WTC11 (cell line): ENCODE results near the gene RTN4RL1. TPM values are rescaled to one million over a fixed set of nuclear protein-coding genes. Genes with fewer than 3 reads are reported as not detected.

Experiments
- ATAC-seq: fragments of 200-7000 bp; cut with Tn5 transposase; 2 replicates; pipeline ENCODE4 v1.10.0; 2021; ENCODE audit warnings: mild to moderate bottlenecking, moderate library complexity
- CTCF ChIA-PET: fragments of 300-600 bp; sonication (Branson Sonifier 250); formaldehyde crosslinking; loops from one replicate; lab custom pipeline; 2021; ENCODE audit warnings: antibody characterized with exemption; lab: Charles Lee
- POLR2A ChIA-PET: fragments of 350-600 bp; sonication (Branson Sonifier 250); formaldehyde crosslinking; loops from one replicate; lab custom pipeline; 2021; ENCODE audit warnings: antibody characterized with exemption; lab: Charles Lee
- DNase-seq: peaks from one replicate; pipeline ENCODE4 v3.0.0; 2021; ENCODE audit warnings: low spot score
- H3K27ac Mint-ChIP-seq: 2 replicates; pipeline ENCODE4 v1.8.0; 2021; ENCODE audit warnings: mixed read lengths
- H3K27me3 Mint-ChIP-seq: 2 replicates; pipeline ENCODE4 v1.8.0; 2021; ENCODE audit warnings: low read depth, mild to moderate bottlenecking, moderate library complexity, mixed read lengths
- H3K36me3 Mint-ChIP-seq: 2 replicates; pipeline ENCODE4 v1.8.0; 2021; ENCODE audit warnings: mixed read lengths
- H3K4me1 Mint-ChIP-seq: 2 replicates; pipeline ENCODE4 v1.8.0; 2022; ENCODE audit warnings: mixed read lengths
- H3K4me3 Mint-ChIP-seq: 2 replicates; pipeline ENCODE4 v1.8.0; 2021; ENCODE audit warnings: mild to moderate bottlenecking, moderate library complexity, mixed read lengths
- H3K9me3 Mint-ChIP-seq: 2 replicates; pipeline ENCODE4 v1.8.0; 2021; ENCODE audit warnings: mixed read lengths
- ATF1 ChIP-seq: sonication (generic); formaldehyde crosslinking; IDR thresholded peaks from 2 replicates; pipeline ENCODE4 v1.8.1; 2023; ENCODE audit warnings: mild to moderate bottlenecking, moderate library complexity, missing genetic modification reagents
- CDX4 ChIP-seq: fragments of 250-450 bp; sonication (Bioruptor Pico); IDR thresholded peaks from 2 replicates; pipeline ENCODE4 v1.9.0; 2021; ENCODE audit warnings: moderate library complexity, mild to moderate bottlenecking, inconsistent platforms, borderline replicate concordance
- ELF4 ChIP-seq: sonication (generic); formaldehyde crosslinking; IDR thresholded peaks from 2 replicates; pipeline ENCODE4 v1.8.1; 2022; ENCODE audit warnings: low read depth, mild to moderate bottlenecking, moderate library complexity, missing genetic modification reagents
- GTF2I ChIP-seq: fragments of 250-450 bp; sonication (Bioruptor Pico); conservative IDR thresholded peaks from 2 replicates; pipeline ENCODE4 v1.4.0; 2021; ENCODE audit warnings: mild to moderate bottlenecking
- JUN ChIP-seq: sonication (generic); formaldehyde crosslinking; IDR thresholded peaks from 2 replicates; pipeline ENCODE4 v1.8.0; 2023; ENCODE audit warnings: mild to moderate bottlenecking, missing genetic modification reagents
- NR2C2 ChIP-seq: sonication (generic); formaldehyde crosslinking; IDR thresholded peaks from 2 replicates; pipeline ENCODE4 v1.8.0; 2022; ENCODE audit warnings: mild to moderate bottlenecking, missing genetic modification reagents
- OVOL2 ChIP-seq: fragments of 250-450 bp; sonication (Bioruptor Pico); IDR thresholded peaks from 2 replicates; pipeline ENCODE4 v1.9.0; 2021; ENCODE audit warnings: mild to moderate bottlenecking, borderline replicate concordance
- RELA ChIP-seq: sonication (generic); formaldehyde crosslinking; IDR thresholded peaks from 2 replicates; pipeline ENCODE4 v1.8.1; 2022; ENCODE audit warnings: missing genetic modification reagents, mild to moderate bottlenecking, borderline replicate concordance
- SMAD4 ChIP-seq: sonication (generic); formaldehyde crosslinking; IDR thresholded peaks from 2 replicates; pipeline ENCODE4 v1.8.0; 2022; ENCODE audit warnings: mild to moderate bottlenecking, missing genetic modification reagents
- SOX15 ChIP-seq: fragments of 250-450 bp; sonication (Bioruptor Pico); IDR thresholded peaks from 2 replicates; pipeline ENCODE4 v1.9.0; 2021; ENCODE audit warnings: mild to moderate bottlenecking
- TEAD1 ChIP-seq: sonication (generic); formaldehyde crosslinking; IDR thresholded peaks from 2 replicates; pipeline ENCODE4 v1.8.0; 2022; ENCODE audit warnings: mild to moderate bottlenecking, missing genetic modification reagents
- TEAD4 ChIP-seq: sonication (generic); formaldehyde crosslinking; IDR thresholded peaks from 2 replicates; pipeline ENCODE4 v1.8.0; 2022; ENCODE audit warnings: mild to moderate bottlenecking, missing genetic modification reagents
- ZNF671 ChIP-seq: fragments of 250-450 bp; sonication (Bioruptor Pico); IDR thresholded peaks from 2 replicates; pipeline ENCODE4 v1.8.0; 2021; ENCODE audit warnings: mild to moderate bottlenecking
- total RNA-seq: library from RNA; stranded (reverse); gene quantifications from 3 replicates; pipeline ENCODE4 v1.2.3, GENCODE V29; 2021
- TF ChIP-seq, protein P1 (sequence below): sonication (generic); formaldehyde crosslinking; IDR thresholded peaks from 2 replicates; pipeline ENCODE4 v1.8.1; 2023; ENCODE audit warnings: mild to moderate bottlenecking, missing genetic modification reagents, moderate library complexity
- TF ChIP-seq, protein P2 (sequence below): fragments of 250-450 bp; sonication (Bioruptor Pico); IDR thresholded peaks from 2 replicates; pipeline ENCODE4 v1.8.0; 2021; ENCODE audit warnings: mild to moderate bottlenecking
- TF ChIP-seq, protein P3 (sequence below): sonication (generic); formaldehyde crosslinking; IDR thresholded peaks from 2 replicates; pipeline ENCODE4 v1.8.0; 2022; ENCODE audit warnings: mild to moderate bottlenecking, missing genetic modification reagents
- TF ChIP-seq, protein P4 (sequence below): sonication (generic); formaldehyde crosslinking; IDR thresholded peaks from 2 replicates; pipeline ENCODE4 v1.8.0; 2022; ENCODE audit warnings: mild to moderate bottlenecking, missing genetic modification reagents
- TF ChIP-seq, protein P5 (sequence below): fragments of 200-600 bp; IDR thresholded peaks from 2 replicates; pipeline ENCODE4 v1.8.0; 2022; ENCODE audit warnings: antibody characterized with exemption

The RTN4RL1 gene
- total RNA-seq, 1 experiment from 2014 or later: 0.72 TPM

DNA sequence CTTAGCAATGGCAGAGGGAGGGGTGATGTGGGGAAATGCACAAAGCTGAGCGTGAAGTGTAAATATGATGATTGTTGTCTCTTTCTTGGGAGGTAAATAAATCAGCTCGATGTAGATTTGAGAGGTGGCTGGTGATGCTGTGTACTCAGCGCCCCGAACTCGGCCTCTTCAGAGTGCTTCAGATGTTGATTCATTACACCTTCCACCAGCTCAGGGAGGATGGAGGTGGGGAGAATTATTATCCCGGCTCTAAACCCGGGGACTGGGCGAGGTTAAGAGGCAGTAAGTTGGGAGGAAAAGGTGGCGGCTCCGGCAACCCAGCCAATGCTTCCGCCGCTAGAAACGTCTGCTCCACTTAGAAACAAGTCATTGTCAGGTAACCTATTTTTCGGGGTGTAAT is 108.8 kb downstream of the RTN4RL1 start:
- TF ChIP-seq GTF2I (CRISPR knock-in tag): no peak
- no peak for TF ChIP-seq NR2C2 (CRISPR knock-in tag)
- TF ChIP-seq, protein P1, sequence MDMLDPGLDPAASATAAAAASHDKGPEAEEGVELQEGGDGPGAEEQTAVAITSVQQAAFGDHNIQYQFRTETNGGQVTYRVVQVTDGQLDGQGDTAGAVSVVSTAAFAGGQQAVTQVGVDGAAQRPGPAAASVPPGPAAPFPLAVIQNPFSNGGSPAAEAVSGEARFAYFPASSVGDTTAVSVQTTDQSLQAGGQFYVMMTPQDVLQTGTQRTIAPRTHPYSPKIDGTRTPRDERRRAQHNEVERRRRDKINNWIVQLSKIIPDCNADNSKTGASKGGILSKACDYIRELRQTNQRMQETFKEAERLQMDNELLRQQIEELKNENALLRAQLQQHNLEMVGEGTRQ (CRISPR knock-in tag): no peak
- TF ChIP-seq, protein P2, sequence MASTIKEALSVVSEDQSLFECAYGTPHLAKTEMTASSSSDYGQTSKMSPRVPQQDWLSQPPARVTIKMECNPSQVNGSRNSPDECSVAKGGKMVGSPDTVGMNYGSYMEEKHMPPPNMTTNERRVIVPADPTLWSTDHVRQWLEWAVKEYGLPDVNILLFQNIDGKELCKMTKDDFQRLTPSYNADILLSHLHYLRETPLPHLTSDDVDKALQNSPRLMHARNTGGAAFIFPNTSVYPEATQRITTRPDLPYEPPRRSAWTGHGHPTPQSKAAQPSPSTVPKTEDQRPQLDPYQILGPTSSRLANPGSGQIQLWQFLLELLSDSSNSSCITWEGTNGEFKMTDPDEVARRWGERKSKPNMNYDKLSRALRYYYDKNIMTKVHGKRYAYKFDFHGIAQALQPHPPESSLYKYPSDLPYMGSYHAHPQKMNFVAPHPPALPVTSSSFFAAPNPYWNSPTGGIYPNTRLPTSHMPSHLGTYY (CRISPR knock-in tag): no peak
- TF ChIP-seq OVOL2 (CRISPR knock-in tag): no peak
- TF ChIP-seq, protein P3, sequence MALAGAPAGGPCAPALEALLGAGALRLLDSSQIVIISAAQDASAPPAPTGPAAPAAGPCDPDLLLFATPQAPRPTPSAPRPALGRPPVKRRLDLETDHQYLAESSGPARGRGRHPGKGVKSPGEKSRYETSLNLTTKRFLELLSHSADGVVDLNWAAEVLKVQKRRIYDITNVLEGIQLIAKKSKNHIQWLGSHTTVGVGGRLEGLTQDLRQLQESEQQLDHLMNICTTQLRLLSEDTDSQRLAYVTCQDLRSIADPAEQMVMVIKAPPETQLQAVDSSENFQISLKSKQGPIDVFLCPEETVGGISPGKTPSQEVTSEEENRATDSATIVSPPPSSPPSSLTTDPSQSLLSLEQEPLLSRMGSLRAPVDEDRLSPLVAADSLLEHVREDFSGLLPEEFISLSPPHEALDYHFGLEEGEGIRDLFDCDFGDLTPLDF (CRISPR knock-in tag): no peak
- TF ChIP-seq ELF4 (CRISPR knock-in tag): no peak
- no peak for TF ChIP-seq CDX4
- no peak for TF ChIP-seq SMAD4
- TF ChIP-seq RELA (CRISPR knock-in tag): no peak
- TF ChIP-seq, protein P4, sequence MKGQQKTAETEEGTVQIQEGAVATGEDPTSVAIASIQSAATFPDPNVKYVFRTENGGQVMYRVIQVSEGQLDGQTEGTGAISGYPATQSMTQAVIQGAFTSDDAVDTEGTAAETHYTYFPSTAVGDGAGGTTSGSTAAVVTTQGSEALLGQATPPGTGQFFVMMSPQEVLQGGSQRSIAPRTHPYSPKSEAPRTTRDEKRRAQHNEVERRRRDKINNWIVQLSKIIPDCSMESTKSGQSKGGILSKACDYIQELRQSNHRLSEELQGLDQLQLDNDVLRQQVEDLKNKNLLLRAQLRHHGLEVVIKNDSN (CRISPR knock-in tag): no peak
- Mint-ChIP-seq H3K36me3 (no peaks in the 10 kb centered on the region), H3K9me3 (no peaks in the 10 kb centered on the region), H3K27ac (no peak overlapping the region), H3K4me3 (no peak overlapping the region), H3K27me3 (peaks cover 50% of the 10 kb centered on the region), H3K4me1 (peaks cover 3% of the 10 kb centered on the region)
- DNase-seq (no peak), ATAC-seq (no peak)
- ChIA-PET CTCF (interaction anchor here (1.7 kb wide), 1 partner anchor 142 kb away, joined by 5 read pairs; no protein-coding TSS in a partner anchor), POLR2A (no interaction called here)

DNA sequence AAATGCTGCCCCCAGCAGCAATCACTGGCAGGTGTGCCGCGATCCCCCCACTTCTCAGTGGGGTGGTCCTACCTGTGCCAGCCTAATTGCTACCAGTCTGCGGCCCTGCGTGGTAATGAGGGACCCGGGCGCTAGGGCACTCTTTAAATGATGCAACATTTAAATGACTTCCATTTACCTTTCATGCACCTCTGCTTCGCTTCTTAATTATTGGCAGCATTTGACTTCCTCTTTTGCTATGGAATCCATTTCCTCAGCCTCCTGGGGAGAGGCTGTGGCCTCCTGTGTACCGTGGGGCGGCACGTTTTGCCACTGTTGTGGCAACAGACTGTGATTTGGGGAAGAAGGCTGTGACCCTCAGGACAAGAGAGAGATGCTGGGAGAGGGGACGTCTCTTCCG is 109.2 kb downstream of the RTN4RL1 start:
- Mint-ChIP-seq H3K4me3 (no peak overlapping the region), H3K4me1 (peaks cover 3% of the 10 kb centered on the region), H3K36me3 (no peaks in the 10 kb centered on the region), H3K9me3 (no peaks in the 10 kb centered on the region), H3K27me3 (peaks cover 54% of the 10 kb centered on the region), H3K27ac (no peak overlapping the region)
- ChIA-PET CTCF (interaction anchor here (1.7 kb wide), 1 partner anchor 142 kb away, joined by 5 read pairs; no protein-coding TSS in a partner anchor), POLR2A (interaction anchor here (0.6 kb wide), 1 partner anchor 110 kb away, joined by 3 read pairs; no protein-coding TSS in a partner anchor)
- ATAC-seq (no peak), DNase-seq (no peak)
- no peak for TF ChIP-seq OVOL2 (CRISPR knock-in tag)
- TF ChIP-seq TEAD1 (CRISPR knock-in tag): no peak
- no peak for TF ChIP-seq ZNF671 (CRISPR knock-in tag)
- no peak for TF ChIP-seq TEAD4 (CRISPR knock-in tag)
- TF ChIP-seq NR2C2 (CRISPR knock-in tag): no peak
- no peak for TF ChIP-seq SOX15 (CRISPR knock-in tag)
- TF ChIP-seq JUN (CRISPR knock-in tag): no peak
- TF ChIP-seq, protein P5, sequence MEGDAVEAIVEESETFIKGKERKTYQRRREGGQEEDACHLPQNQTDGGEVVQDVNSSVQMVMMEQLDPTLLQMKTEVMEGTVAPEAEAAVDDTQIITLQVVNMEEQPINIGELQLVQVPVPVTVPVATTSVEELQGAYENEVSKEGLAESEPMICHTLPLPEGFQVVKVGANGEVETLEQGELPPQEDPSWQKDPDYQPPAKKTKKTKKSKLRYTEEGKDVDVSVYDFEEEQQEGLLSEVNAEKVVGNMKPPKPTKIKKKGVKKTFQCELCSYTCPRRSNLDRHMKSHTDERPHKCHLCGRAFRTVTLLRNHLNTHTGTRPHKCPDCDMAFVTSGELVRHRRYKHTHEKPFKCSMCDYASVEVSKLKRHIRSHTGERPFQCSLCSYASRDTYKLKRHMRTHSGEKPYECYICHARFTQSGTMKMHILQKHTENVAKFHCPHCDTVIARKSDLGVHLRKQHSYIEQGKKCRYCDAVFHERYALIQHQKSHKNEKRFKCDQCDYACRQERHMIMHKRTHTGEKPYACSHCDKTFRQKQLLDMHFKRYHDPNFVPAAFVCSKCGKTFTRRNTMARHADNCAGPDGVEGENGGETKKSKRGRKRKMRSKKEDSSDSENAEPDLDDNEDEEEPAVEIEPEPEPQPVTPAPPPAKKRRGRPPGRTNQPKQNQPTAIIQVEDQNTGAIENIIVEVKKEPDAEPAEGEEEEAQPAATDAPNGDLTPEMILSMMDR: no peak
- no peak for TF ChIP-seq ATF1 (CRISPR knock-in tag)
